ENCODE measurements around the gene BRCA1.
A peak's percentile ranks its signal among the peaks of the same experiment; 100 is the strongest.
"Not testable (repeated sequence)": the region's sequence is repeated elsewhere in the genome, so short reads cannot be mapped to it uniquely, and the experiment has no call there.

BRCA1 gene

GRCh38 chr17:43135454-43135819 is 10.3 kb upstream of the BRCA1 start:
- no peak overlapping the region for H3K4me3 ChIP-seq (ENCODE audit: low read depth, low read length)
- TF ChIP-seq CTCF (IDR thresholded peaks at IDR 0.05; ENCODE audit: borderline replicate concordance, insufficient read depth, low read depth, low read length) = no peak

- H3K4me3 ChIP-seq (ENCODE audit: low read depth, low read length) = no peak overlapping the region
Observed at GRCh38 chr17:43134774-43135453, 9.8 kb upstream of the BRCA1 start.

GRCh38 chr17:43133439-43133838 is 8.3 kb upstream of the BRCA1 start:
- not testable (repeated sequence) for H3K4me3 ChIP-seq (ENCODE audit: low read depth, low read length)

More at GRCh38 chr17:43134774-43135453, 9.8 kb upstream of the BRCA1 start:
- no peak for TF ChIP-seq CTCF (IDR thresholded peaks at IDR 0.05; ENCODE audit: borderline replicate concordance, insufficient read depth, low read depth, low read length)

- no peak overlapping the region for H3K4me3 ChIP-seq (ENCODE audit: low read depth, low read length)
- no peak for TF ChIP-seq CTCF (IDR thresholded peaks at IDR 0.05; ENCODE audit: borderline replicate concordance, insufficient read depth, low read depth, low read length)
Observed at GRCh38 chr17:43132117-43132516, 7.0 kb upstream of the BRCA1 start.

- H3K4me3 ChIP-seq (ENCODE audit: low read depth, low read length) = no peak overlapping the region
Observed at GRCh38 chr17:43129671-43130010, 4.5 kb upstream of the BRCA1 start.

GRCh38 chr17:43127333-43127876 is 2.2 kb upstream of the BRCA1 start:
- not testable (repeated sequence) for H3K4me3 ChIP-seq (ENCODE audit: low read depth, low read length)

More at GRCh38 chr17:43129671-43130010, 4.5 kb upstream of the BRCA1 start:
- no peak for TF ChIP-seq CTCF (IDR thresholded peaks at IDR 0.05; ENCODE audit: borderline replicate concordance, insufficient read depth, low read depth, low read length)

GRCh38 chr17:43126911-43127290 is 1.7 kb upstream of the BRCA1 start:
- H3K4me3 ChIP-seq (ENCODE audit: low read depth, low read length) = no peak overlapping the region
- TF ChIP-seq CTCF (IDR thresholded peaks at IDR 0.05; ENCODE audit: borderline replicate concordance, insufficient read depth, low read depth, low read length) = no peak

- TF ChIP-seq CTCF (IDR thresholded peaks at IDR 0.05; ENCODE audit: borderline replicate concordance, insufficient read depth, low read depth, low read length) = no peak
- peak overlapping the region; percentile 54 for H3K4me3 ChIP-seq (ENCODE audit: low read depth, low read length)
Observed at GRCh38 chr17:43125967-43126910, 1.1 kb upstream of the BRCA1 start.

Data from GM12875 (cell line).